HepG2 (cell line): ENCODE measurements around the gene BGN. TPM values are rescaled to one million over a fixed set of nuclear protein-coding genes. Genes with fewer than 3 reads are reported as not detected.

Source experiments
- ASH2L ChIP-seq: fragments of 300-600, 200-600 bp; sonication (generic); IDR thresholded peaks from 2 replicates; pipeline ENCODE4 v1.7.0; 2017; ENCODE audit warnings: low read depth, mild to moderate bottlenecking, moderate library complexity, mixed read lengths, low read length; ENCODE audit not compliant: insufficient read length
- ATF7 ChIP-seq, 2 experiments: fragments of 450-650 bp in 1 of 2; sonication (generic) in 1 of 2; formaldehyde crosslinking in 1 of 2; IDR thresholded peaks; 2 replicates each; pipeline versions ENCODE4 v1.4.0 to v1.6.1; 2016 to 2020; ENCODE audit warnings: antibody characterized with exemption in 1 of 2, mild to moderate bottlenecking in 1 of 2, missing genetic modification reagents in 1 of 2
- EED ChIP-seq: sonication (generic); formaldehyde crosslinking; IDR thresholded peaks from 2 replicates; pipeline ENCODE4 v1.5.0; 2020; ENCODE audit warnings: mild to moderate bottlenecking, missing genetic modification reagents
- ELF4 ChIP-seq: sonication (generic); formaldehyde crosslinking; IDR thresholded peaks from 2 replicates; pipeline ENCODE4 v1.5.0; 2020; ENCODE audit warnings: missing genetic modification reagents, mild to moderate bottlenecking, moderate library complexity, borderline replicate concordance
- EP300 ChIP-seq, 3 experiments: sonication (generic) in 1 of 3; formaldehyde crosslinking in 1 of 3; IDR thresholded peaks; 2 replicates each; pipeline versions ENCODE4 v1.5.1 to v1.6.1; 2011 to 2020; ENCODE audit warnings: low read depth in 2 of 3, low read length in 2 of 3, borderline replicate concordance in 1 of 3, improper control_type of control experiment in 1 of 3, mild to moderate bottlenecking in 1 of 3, missing genetic modification reagents in 1 of 3, moderate library complexity in 1 of 3
- FOXA3 ChIP-seq: IDR thresholded peaks from 2 replicates; pipeline ENCODE4 v1.6.1; 2016; ENCODE audit warnings: missing genetic modification reagents, missing compliant biosample characterization
- HCFC1 ChIP-seq: fragments of 150-350 bp; IDR thresholded peaks from 2 replicates; pipeline ENCODE4 v1.6.1; 2014; ENCODE audit warnings: low read depth, low read length
- HDAC6 ChIP-seq: fragments of 200-600 bp; sonication (generic); IDR thresholded peaks from 2 replicates; pipeline ENCODE4 v1.7.0; 2017; ENCODE audit warnings: mild to moderate bottlenecking, antibody characterized with exemption, low read length, low read depth
- HOXA9 ChIP-seq: sonication (generic); formaldehyde crosslinking; IDR thresholded peaks from 2 replicates; pipeline ENCODE4 v1.8.1; 2022; ENCODE audit warnings: missing genetic modification reagents, mild to moderate bottlenecking, moderate library complexity, borderline replicate concordance
- MAX ChIP-seq: IDR thresholded peaks from 2 replicates; pipeline ENCODE4 v1.6.1; 2012; ENCODE audit warnings: inconsistent platforms
- SIN3A ChIP-seq: IDR thresholded peaks from 2 replicates; pipeline ENCODE4 v1.6.1; 2011; ENCODE audit warnings: low read depth, mild to moderate bottlenecking, control low read depth, low read length, borderline replicate concordance
- SPEN ChIP-seq: sonication (generic); formaldehyde crosslinking; IDR thresholded peaks from 2 replicates; pipeline ENCODE4 v1.5.1; 2020; ENCODE audit warnings: low read depth, mild to moderate bottlenecking, missing genetic modification reagents
- SRF ChIP-seq: IDR thresholded peaks from 2 replicates; pipeline ENCODE4 v1.6.1; 2011; ENCODE audit warnings: mild to moderate bottlenecking, low read depth, low read length, moderate library complexity
- SRSF9 ChIP-seq: fragments of 200-400 bp; formaldehyde crosslinking; IDR thresholded peaks from 2 replicates; pipeline ENCODE4 v1.6.1; 2018; ENCODE audit warnings: borderline replicate concordance, mild to moderate bottlenecking, low read depth, low read length; ENCODE audit not compliant: insufficient read depth, poor library complexity, severe bottlenecking
- ZBTB1 ChIP-seq: sonication (generic); formaldehyde crosslinking; IDR thresholded peaks from 2 replicates; pipeline ENCODE4 v1.4.0; 2020; ENCODE audit warnings: missing genetic modification reagents, borderline replicate concordance
- ZBTB42 ChIP-seq: sonication (generic); formaldehyde crosslinking; IDR thresholded peaks from 2 replicates; pipeline ENCODE4 v1.5.0; 2020; ENCODE audit warnings: mild to moderate bottlenecking, missing genetic modification reagents
- ZFAT ChIP-seq: sonication (generic); formaldehyde crosslinking; conservative IDR thresholded peaks from 2 replicates; pipeline ENCODE4 v1.8.1; 2023; ENCODE audit warnings: missing genetic modification reagents, inconsistent platforms
- ZNF543 ChIP-seq: sonication (generic); formaldehyde crosslinking; IDR thresholded peaks from 2 replicates; pipeline ENCODE4 v1.4.0; 2020; ENCODE audit warnings: mild to moderate bottlenecking, missing genetic modification reagents
- ZNF549 ChIP-seq: sonication (generic); formaldehyde crosslinking; IDR thresholded peaks from 2 replicates; pipeline ENCODE4 v1.5.0; 2020; ENCODE audit warnings: missing genetic modification reagents
- ZNF552 ChIP-seq: sonication (generic); formaldehyde crosslinking; IDR thresholded peaks from 2 replicates; pipeline ENCODE4 v1.9.0; 2022; ENCODE audit warnings: missing genetic modification reagents, mild to moderate bottlenecking, borderline replicate concordance
- ZNF574 ChIP-seq: sonication (generic); formaldehyde crosslinking; IDR thresholded peaks from 2 replicates; pipeline ENCODE4 v1.4.0; 2020; ENCODE audit warnings: missing genetic modification reagents
- ZNF720 ChIP-seq: sonication (generic); formaldehyde crosslinking; IDR thresholded peaks from 2 replicates; pipeline ENCODE4 v1.4.0; 2020; ENCODE audit warnings: missing genetic modification reagents
- ZSCAN9 ChIP-seq: IDR thresholded peaks from 2 replicates; pipeline ENCODE4 v1.6.1; 2016; ENCODE audit warnings: borderline replicate concordance
- ZUFSP ChIP-seq: sonication (generic); formaldehyde crosslinking; IDR thresholded peaks from 2 replicates; pipeline ENCODE4 v1.9.0; 2021; ENCODE audit warnings: missing genetic modification reagents, mild to moderate bottlenecking, borderline replicate concordance
- polyA plus RNA-seq, 8 experiments: library from polyadenylated mRNA; depleted of rRNA in 3 of 8; stranded (reverse) in 7 of 8; unstranded in 1 of 8; fragments of >200 nt; fragmentation: Illumina TruSeq in 4 of 8; extraction: Trizol in 4 of 8; gene quantifications; 2 replicates each; pipeline versions ENCODE4 v1.2.1 to v1.2.3, GENCODE V29; 2011 to 2016; ENCODE audit warnings: low read depth in 4 of 8, missing spikeins in 1 of 8, mixed read lengths in 1 of 8; ENCODE audit not compliant: insufficient read depth in 1 of 8
- total RNA-seq, 5 experiments: library from RNA; depleted of rRNA; stranded (reverse); fragments of >200 nt; fragmentation: Illumina TruSeq; extraction: Trizol; gene quantifications; 2 replicates each; pipeline ENCODE4 v1.2.3, GENCODE V29; 2016; ENCODE audit warnings: low read depth in 1 of 5

Gene BGN
- total and polyA plus RNA-seq, 2 of the 13 experiments (the other 11 are each of a cell fraction or from before 2014, with no cell fraction given) = 0.18 to 0.63 TPM

GRCh38 chrX:153488231-153488914 lies 6.4 kb upstream of the BGN start (continued):
- TF ChIP-seq SRSF9 (no peak), ZBTB1 (CRISPR knock-in tag) (no peak), ELF4 (CRISPR knock-in tag) (no peak), EED (CRISPR knock-in tag) (no peak), ASH2L (no peak), HDAC6 (no peak), ZSCAN9 (CRISPR knock-in tag) (no peak), HOXA9 (CRISPR knock-in tag) (no peak), ATF7 (IDR thresholded peaks at IDR 0.05) (no peak), ATF7 (CRISPR knock-in tag; IDR thresholded peaks at IDR 0.05) (no peak), ZFAT (CRISPR knock-in tag) (no peak), SPEN (no peak; the same call in 1 of the 2 replicates), SRF (no peak), ZUFSP (CRISPR knock-in tag) (no peak), ZNF574 (no peak), EP300 (IDR thresholded peaks at IDR 0.05; ENCODE audit: low read depth in 2 of 2, low read length in 2 of 2) (peak in 1 of 2 experiments; percentile 53; a peak in 1 of 4 replicates), EP300 (CRISPR knock-in tag; IDR thresholded peaks at IDR 0.05; ENCODE audit: borderline replicate concordance) (0 out of 2 replicates have a peak, but pooled peaks have one; percentile 23), ZNF720 (no peak), ZBTB42 (CRISPR knock-in tag) (no peak), MAX (peak; percentile 74), ZNF549 (CRISPR knock-in tag) (no peak), FOXA3 (CRISPR knock-in tag) (peak; percentile 52; the same call in 1 of the 2 replicates), ZNF552 (no peak), HCFC1 (no peak), SIN3A (no peak), ZNF543 (0 out of 2 replicates have a peak, but pooled peaks have one; percentile 35)
